Measurements from ENCODE around the gene CHEK2.
A peak's percentile ranks its signal among the peaks of the same experiment; 100 is the strongest.
"Not testable (repeated sequence)": the region's sequence is repeated elsewhere in the genome, so short reads cannot be mapped to it uniquely, and the experiment has no call there.

CHEK2 gene

DNA sequence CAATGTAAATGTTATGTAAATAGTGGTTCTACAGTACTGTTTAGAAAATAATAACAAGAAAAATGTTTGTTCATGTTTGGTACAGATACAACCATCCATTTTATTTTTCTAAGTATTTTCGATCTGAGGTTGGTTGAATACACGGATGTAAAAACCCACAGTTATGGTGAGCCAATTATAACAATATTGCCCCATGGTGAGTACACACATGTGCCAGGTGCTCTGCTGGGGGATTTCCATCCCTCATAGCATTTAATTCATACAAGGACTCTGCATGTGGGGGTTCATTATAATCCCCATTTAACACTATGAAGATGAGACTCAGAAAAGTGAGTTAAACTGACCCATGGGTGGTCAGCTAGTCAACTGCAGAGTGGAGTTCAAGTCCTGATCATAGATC is 38.7 kb downstream of the CHEK2 start:
- DNase-seq (ENCODE audit: low read depth in 2 of 2): no peak
- H3K4me3 ChIP-seq (replicated peaks in 1 of 2; ENCODE audit: low read depth in 2 of 2, low read length in 2 of 2): no peak overlapping the region
- TF ChIP-seq, protein P1, sequence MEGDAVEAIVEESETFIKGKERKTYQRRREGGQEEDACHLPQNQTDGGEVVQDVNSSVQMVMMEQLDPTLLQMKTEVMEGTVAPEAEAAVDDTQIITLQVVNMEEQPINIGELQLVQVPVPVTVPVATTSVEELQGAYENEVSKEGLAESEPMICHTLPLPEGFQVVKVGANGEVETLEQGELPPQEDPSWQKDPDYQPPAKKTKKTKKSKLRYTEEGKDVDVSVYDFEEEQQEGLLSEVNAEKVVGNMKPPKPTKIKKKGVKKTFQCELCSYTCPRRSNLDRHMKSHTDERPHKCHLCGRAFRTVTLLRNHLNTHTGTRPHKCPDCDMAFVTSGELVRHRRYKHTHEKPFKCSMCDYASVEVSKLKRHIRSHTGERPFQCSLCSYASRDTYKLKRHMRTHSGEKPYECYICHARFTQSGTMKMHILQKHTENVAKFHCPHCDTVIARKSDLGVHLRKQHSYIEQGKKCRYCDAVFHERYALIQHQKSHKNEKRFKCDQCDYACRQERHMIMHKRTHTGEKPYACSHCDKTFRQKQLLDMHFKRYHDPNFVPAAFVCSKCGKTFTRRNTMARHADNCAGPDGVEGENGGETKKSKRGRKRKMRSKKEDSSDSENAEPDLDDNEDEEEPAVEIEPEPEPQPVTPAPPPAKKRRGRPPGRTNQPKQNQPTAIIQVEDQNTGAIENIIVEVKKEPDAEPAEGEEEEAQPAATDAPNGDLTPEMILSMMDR (IDR thresholded peaks at IDR 0.05; ENCODE audit: low read depth, low read length): no peak

GRCh38 chr22:28693041-28693760 is 48.4 kb downstream of the CHEK2 start:
- H3K4me3 ChIP-seq (replicated peaks in 1 of 2; ENCODE audit: low read depth in 2 of 2, low read length in 2 of 2); DNase-seq (ENCODE audit: low read depth in 2 of 2): not testable (repeated sequence)

DNA sequence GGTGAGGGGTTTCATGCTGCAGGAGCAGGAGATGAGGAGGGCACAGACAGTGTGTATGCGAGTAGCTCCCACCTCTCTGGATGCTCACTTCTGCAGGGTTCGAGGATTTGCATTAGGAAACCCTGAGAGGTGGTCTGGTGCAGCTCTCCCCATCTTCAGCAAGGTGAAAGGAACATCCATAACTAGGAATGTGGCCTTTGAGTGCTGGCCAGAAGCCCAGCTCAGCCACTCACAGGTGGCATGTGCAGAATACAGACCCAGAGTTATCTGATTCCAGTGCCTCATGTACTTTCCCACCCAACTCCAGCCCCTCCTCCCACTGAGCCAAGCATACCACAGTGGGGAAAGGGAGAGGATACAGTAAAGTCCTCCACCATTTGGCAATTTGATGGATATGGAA is 51.8 kb downstream of the CHEK2 start:
- not testable (repeated sequence) for DNase-seq (ENCODE audit: low read depth in 2 of 2); H3K4me3 ChIP-seq (replicated peaks in 1 of 2; ENCODE audit: low read depth in 2 of 2, low read length in 2 of 2)

GRCh38 chr22:28682966-28683365 is 58.7 kb downstream of the CHEK2 start:
- DNase-seq (ENCODE audit: low read depth in 2 of 2); H3K4me3 ChIP-seq (replicated peaks in 1 of 2; ENCODE audit: low read depth in 2 of 2, low read length in 2 of 2): not testable (repeated sequence)

GRCh38 chr22:28680813-28681490 is 60.7 kb downstream of the CHEK2 start:
- H3K4me3 ChIP-seq (replicated peaks in 1 of 2; ENCODE audit: low read depth in 2 of 2, low read length in 2 of 2): not testable (repeated sequence)
- DNase-seq (ENCODE audit: low read depth in 2 of 2): peak; percentile 29 to 57

GRCh38 chr22:28679611-28680287 is 61.9 kb downstream of the CHEK2 start, which contains the start of gene TTC28:
Gene TTC28, minus strand, starts transcription at chr22:28679840. Its CDS starts 117 bp downstream, at chr22:28679723.
- DNase-seq (ENCODE audit: low read depth in 2 of 2): peak; percentile 69 to 88
- peak within 1 kb of the TSS; percentile 66 to 83 for H3K4me3 ChIP-seq (replicated peaks in 1 of 2; ENCODE audit: low read depth in 2 of 2, low read length in 2 of 2)

- H3K4me3 ChIP-seq (replicated peaks in 1 of 2; ENCODE audit: low read depth in 2 of 2, low read length in 2 of 2): peak overlapping the region; percentile 66 to 83
- peak; percentile 13 to 25 for DNase-seq (ENCODE audit: low read depth in 2 of 2)
Observed at GRCh38 chr22:28678778-28679610, 62.6 kb downstream of the CHEK2 start.

DNA sequence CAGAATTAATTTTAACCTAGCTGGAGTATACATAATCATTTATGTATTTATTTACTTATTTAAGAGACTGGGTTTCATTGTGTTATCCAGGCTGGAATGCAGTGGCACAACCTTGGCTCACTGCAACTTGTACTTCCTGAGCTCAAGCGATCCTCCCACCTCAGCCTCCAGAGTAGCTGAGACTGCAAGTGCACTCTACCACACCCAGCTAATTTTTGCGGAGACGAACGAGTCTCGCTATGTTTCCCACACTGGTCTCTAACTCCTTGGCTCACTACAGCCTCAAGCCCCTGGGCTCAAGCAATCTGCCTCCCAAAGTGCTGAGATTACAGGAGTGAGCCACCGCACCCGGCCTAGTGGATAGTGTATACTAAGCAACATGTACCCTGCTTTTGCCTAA is 63.5 kb downstream of the CHEK2 start:
- not testable (repeated sequence) for H3K4me3 ChIP-seq (replicated peaks in 1 of 2; ENCODE audit: low read depth in 2 of 2, low read length in 2 of 2); DNase-seq (ENCODE audit: low read depth in 2 of 2)

DNA sequence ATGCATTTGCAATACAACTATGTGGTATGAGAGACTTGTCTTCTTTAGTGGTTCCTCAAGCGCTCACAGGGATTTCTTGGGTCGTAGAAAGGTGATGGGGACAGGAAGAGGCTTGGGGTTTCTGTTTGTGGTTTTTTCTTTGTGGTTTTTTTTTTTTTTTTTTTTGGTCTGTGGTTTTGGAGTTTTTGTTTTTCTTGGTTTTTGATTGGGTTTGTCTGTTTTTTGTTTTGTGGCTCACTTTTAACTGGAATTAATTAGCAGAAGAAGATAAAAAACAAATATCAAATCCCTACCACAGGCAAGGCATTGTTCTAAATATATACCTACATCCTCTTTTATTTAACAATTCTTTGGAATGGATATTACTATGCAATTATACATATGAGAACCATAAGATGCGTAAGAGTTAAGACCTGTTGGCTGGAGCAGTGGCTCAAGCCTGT is 67.5 kb downstream of the CHEK2 start:
- peak; percentile 55 to 64 for DNase-seq (ENCODE audit: low read depth in 2 of 2)
- TF ChIP-seq, protein P1 (IDR thresholded peaks at IDR 0.05; ENCODE audit: low read depth, low read length): no peak
- no peak overlapping the region for H3K4me3 ChIP-seq (replicated peaks in 1 of 2; ENCODE audit: low read depth in 2 of 2, low read length in 2 of 2)

DNA sequence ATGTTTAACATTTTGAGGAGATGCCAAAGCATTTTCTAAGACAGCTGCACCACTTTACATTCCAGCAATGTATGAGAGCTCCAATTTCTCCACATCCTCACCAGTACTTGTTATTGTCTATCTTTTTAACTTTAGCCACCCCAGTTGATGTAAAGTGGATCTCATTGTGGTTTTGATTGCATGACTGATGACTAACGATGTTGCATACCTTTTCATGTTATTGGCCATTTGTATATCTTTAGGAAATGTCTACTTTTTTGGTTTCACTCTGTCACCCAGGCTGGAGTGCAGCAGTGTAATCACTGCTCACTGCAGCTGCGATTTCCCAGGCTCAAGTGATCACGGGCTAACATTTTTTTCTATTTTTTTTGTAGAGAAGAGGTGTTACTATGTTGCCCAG is 70.9 kb downstream of the CHEK2 start:
- peak in 1 of 2 donors; percentile 34 for DNase-seq (ENCODE audit: low read depth in 2 of 2)
- TF ChIP-seq, protein P1 (IDR thresholded peaks at IDR 0.05; ENCODE audit: low read depth, low read length): no peak
- H3K4me3 ChIP-seq (replicated peaks in 1 of 2; ENCODE audit: low read depth in 2 of 2, low read length in 2 of 2): no peak overlapping the region

Measured in cardiac fibroblast (primary cell).